ENCODE data around the gene SIRPA. TPM values are rescaled to one million over a fixed set of nuclear protein-coding genes. Genes with fewer than 3 reads are reported as not detected.
A peak's percentile ranks its signal among the peaks of the same experiment; 100 is the strongest.

Gene SIRPA
- polyA plus RNA-seq, 1 donor (not counting 4 experiments of a cell fraction or from before 2014, with no cell fraction given): 23.7 TPM

GRCh38 chr20:1888796-1889463 is 6.3 kb upstream of the SIRPA start:
- FAIRE-seq (peak; percentile 76), DNase-seq (ENCODE audit: low read depth, low spot score) (no peak)
- Histone ChIP-seq H3K9ac (ENCODE audit: control insufficient read depth, extremely low read depth, insufficient read depth, low read length) (no peak overlapping the region), H3K4me2 (ENCODE audit: control insufficient read depth, extremely low read depth, insufficient read depth, low read depth, low read length) (peak overlapping the region; percentile 11), H3K36me3 (ENCODE audit: control insufficient read depth in 2 of 2, extremely low read depth in 1 of 2, insufficient read depth in 2 of 2, low read length in 2 of 2) (peaks cover 0 to 3% of the 10 kb centered on the region in 2 experiments), H3K79me2 (ENCODE audit: control insufficient read depth, insufficient read depth, low read length) (peaks cover 9% of the 10 kb centered on the region), H4K20me1 (ENCODE audit: control insufficient read depth, extremely low read depth, insufficient read depth, low read length) (no peaks in the 10 kb centered on the region), H3K4me3 (ENCODE audit: control insufficient read depth in 2 of 3, extremely low read depth in 1 of 3, insufficient read depth in 2 of 3, low read depth in 1 of 3, low read length in 3 of 3) (no peak overlapping the region), H3K4me1 (ENCODE audit: control insufficient read depth, extremely low read depth, insufficient read depth, low read length) (peaks cover 32% of the 10 kb centered on the region), H3K27me3 (ENCODE audit: control insufficient read depth, extremely low read depth, insufficient read depth, low read length) (no peaks in the 10 kb centered on the region), H3K9me1 (ENCODE audit: control insufficient read depth, extremely low read depth, insufficient read depth, low read length) (no peaks in the 10 kb centered on the region), H3K9me3 (ENCODE audit: control insufficient read depth, low read depth, low read length) (no peaks in the 10 kb centered on the region), H3K27ac (ENCODE audit: control insufficient read depth, insufficient read depth, low read length) (peak overlapping the region; percentile 43), H2AFZ (ENCODE audit: control insufficient read depth, low read length) (no peak overlapping the region)
- TF ChIP-seq, protein P1, sequence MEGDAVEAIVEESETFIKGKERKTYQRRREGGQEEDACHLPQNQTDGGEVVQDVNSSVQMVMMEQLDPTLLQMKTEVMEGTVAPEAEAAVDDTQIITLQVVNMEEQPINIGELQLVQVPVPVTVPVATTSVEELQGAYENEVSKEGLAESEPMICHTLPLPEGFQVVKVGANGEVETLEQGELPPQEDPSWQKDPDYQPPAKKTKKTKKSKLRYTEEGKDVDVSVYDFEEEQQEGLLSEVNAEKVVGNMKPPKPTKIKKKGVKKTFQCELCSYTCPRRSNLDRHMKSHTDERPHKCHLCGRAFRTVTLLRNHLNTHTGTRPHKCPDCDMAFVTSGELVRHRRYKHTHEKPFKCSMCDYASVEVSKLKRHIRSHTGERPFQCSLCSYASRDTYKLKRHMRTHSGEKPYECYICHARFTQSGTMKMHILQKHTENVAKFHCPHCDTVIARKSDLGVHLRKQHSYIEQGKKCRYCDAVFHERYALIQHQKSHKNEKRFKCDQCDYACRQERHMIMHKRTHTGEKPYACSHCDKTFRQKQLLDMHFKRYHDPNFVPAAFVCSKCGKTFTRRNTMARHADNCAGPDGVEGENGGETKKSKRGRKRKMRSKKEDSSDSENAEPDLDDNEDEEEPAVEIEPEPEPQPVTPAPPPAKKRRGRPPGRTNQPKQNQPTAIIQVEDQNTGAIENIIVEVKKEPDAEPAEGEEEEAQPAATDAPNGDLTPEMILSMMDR (optimal IDR thresholded peaks at IDR 0.05 in 1 of 3, IDR thresholded peaks at IDR 0.05 in 1 of 3, conservative IDR thresholded peaks at IDR 0.05 in 1 of 3; ENCODE audit: extremely low read depth in 1 of 3, insufficient read depth in 2 of 3, low read length in 3 of 3): no peak
- no peak for TF ChIP-seq EZH2 (IDR thresholded peaks at IDR 0.05; ENCODE audit: low read length)
- dilution Hi-C loops (cut with MboI; ENCODE audit: extremely low pct_ligation_motif_present, low sequenced_read_pairs): no loop called here

- Histone ChIP-seq H3K4me3 (ENCODE audit: control insufficient read depth in 2 of 3, extremely low read depth in 1 of 3, insufficient read depth in 2 of 3, low read depth in 1 of 3, low read length in 3 of 3) (no peak overlapping the region), H3K9me1 (ENCODE audit: control insufficient read depth, extremely low read depth, insufficient read depth, low read length) (no peaks in the 10 kb centered on the region), H3K27ac (ENCODE audit: control insufficient read depth, insufficient read depth, low read length) (no peak overlapping the region), H3K27me3 (ENCODE audit: control insufficient read depth, extremely low read depth, insufficient read depth, low read length) (no peaks in the 10 kb centered on the region), H3K4me1 (ENCODE audit: control insufficient read depth, extremely low read depth, insufficient read depth, low read length) (peaks cover 32% of the 10 kb centered on the region), H3K9ac (ENCODE audit: control insufficient read depth, extremely low read depth, insufficient read depth, low read length) (peak overlapping the region; percentile 9), H3K9me3 (ENCODE audit: control insufficient read depth, low read depth, low read length) (no peaks in the 10 kb centered on the region), H4K20me1 (ENCODE audit: control insufficient read depth, extremely low read depth, insufficient read depth, low read length) (no peaks in the 10 kb centered on the region), H2AFZ (ENCODE audit: control insufficient read depth, low read length) (no peak overlapping the region), H3K79me2 (ENCODE audit: control insufficient read depth, insufficient read depth, low read length) (peaks cover 13% of the 10 kb centered on the region), H3K4me2 (ENCODE audit: control insufficient read depth, extremely low read depth, insufficient read depth, low read depth, low read length) (no peak overlapping the region), H3K36me3 (ENCODE audit: control insufficient read depth in 2 of 2, extremely low read depth in 1 of 2, insufficient read depth in 2 of 2, low read length in 2 of 2) (peaks cover 0 to 3% of the 10 kb centered on the region in 2 experiments)
- FAIRE-seq: peak; percentile 53
- TF ChIP-seq, protein P1 (optimal IDR thresholded peaks at IDR 0.05 in 1 of 3, IDR thresholded peaks at IDR 0.05 in 1 of 3, conservative IDR thresholded peaks at IDR 0.05 in 1 of 3; ENCODE audit: extremely low read depth in 1 of 3, insufficient read depth in 2 of 3, low read length in 3 of 3): no peak
- no peak for TF ChIP-seq EZH2 (IDR thresholded peaks at IDR 0.05; ENCODE audit: low read length)
- dilution Hi-C loops (cut with MboI; ENCODE audit: extremely low pct_ligation_motif_present, low sequenced_read_pairs): no loop called here
- no peak for DNase-seq (ENCODE audit: low read depth, low spot score)
Observed at GRCh38 chr20:1890469-1891262, 4.5 kb upstream of the SIRPA start.
